ENCODE measurements around the gene C5orf63.

GRCh38 chr5:127070243-127070642 is 3.1 kb downstream of the C5orf63 start:
- TF ChIP-seq EZH2 (IDR thresholded peaks at IDR 0.05; ENCODE audit: borderline replicate concordance, insufficient read depth, low read length, poor library complexity, severe bottlenecking) (no peak), CTCF (IDR thresholded peaks at IDR 0.05; ENCODE audit: poor library complexity, severe bottlenecking) (no peak), TAF1 (IDR thresholded peaks at IDR 0.05; ENCODE audit: low read depth) (no peak), POLR2AphosphoS5 (IDR thresholded peaks at IDR 0.05) (no peak), SMC3 (conservative IDR thresholded peaks at IDR 0.05; ENCODE audit: poor library complexity) (no peak), REST (IDR thresholded peaks at IDR 0.05; ENCODE audit: borderline replicate concordance) (no peak), RAD21 (conservative IDR thresholded peaks at IDR 0.05) (no peak)
